ES-I3 (cell line): ENCODE results near the gene R3HDM4.

Experiments used
- H3K36me3 ChIP-seq: 2 replicates; pipeline ENCODE4 v1.6.1; 2013; ENCODE audit warnings: mild to moderate bottlenecking, low read length, control low read depth, moderate library complexity; ENCODE audit not compliant: insufficient read depth
- H3K4me1 ChIP-seq: 2 replicates; pipeline ENCODE4 v1.6.1; 2013; ENCODE audit warnings: mild to moderate bottlenecking, control low read depth, low read length; ENCODE audit not compliant: insufficient read depth
- H3K9ac ChIP-seq: 2 replicates; pipeline ENCODE4 v1.6.1; 2013; ENCODE audit warnings: low read depth, mild to moderate bottlenecking, low read length, moderate library complexity
- H3K9me3 ChIP-seq: 2 replicates; pipeline ENCODE4 v1.6.1; 2013; ENCODE audit warnings: mild to moderate bottlenecking, low read length, moderate library complexity; ENCODE audit not compliant: control insufficient read depth, insufficient read depth

The R3HDM4 gene

DNA sequence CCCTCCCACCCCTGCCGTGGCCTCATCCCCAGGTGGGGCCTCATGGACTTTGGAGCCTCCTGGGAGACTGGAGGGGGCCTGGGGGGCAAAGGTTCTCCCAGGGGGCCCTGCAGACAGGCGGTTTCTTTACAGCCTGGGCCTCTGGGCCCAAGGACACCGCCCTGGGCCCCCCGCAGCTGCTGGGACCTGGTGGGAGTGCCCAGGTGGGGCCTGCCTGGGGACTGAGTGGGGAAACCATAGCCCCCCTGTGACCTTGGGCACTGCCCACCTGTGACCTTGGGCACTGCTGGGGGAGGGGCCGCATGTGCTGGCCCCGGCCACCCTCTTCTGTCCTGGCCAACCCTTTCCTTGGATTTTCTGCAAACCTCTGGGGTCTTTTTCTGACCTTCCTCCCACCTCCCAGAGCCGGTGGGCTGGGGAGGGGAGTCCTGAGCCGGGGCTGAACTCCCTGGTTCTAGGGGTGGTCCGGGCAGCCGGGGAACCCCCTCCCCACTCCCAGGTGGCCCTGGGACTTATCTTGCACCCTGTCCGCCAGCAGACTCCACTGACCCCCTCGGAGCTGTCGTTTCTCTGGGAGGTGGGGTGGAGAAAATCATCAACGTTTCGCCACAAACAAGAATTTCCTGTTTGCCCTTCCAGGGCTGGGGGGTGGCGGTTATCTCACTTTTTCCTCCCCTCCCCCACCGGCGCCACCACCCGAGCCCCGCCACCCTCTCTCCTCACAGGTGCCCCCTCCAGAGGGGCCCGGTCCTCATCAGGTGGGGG is 39.8 kb upstream of the R3HDM4 start:
- Histone ChIP-seq H3K36me3 (no peaks in the 10 kb centered on the region), H3K9ac (peak overlapping the region; percentile 25), H3K9me3 (no peaks in the 10 kb centered on the region), H3K4me1 (peaks cover 32% of the 10 kb centered on the region; the same call in 1 of the 2 replicates)

DNA sequence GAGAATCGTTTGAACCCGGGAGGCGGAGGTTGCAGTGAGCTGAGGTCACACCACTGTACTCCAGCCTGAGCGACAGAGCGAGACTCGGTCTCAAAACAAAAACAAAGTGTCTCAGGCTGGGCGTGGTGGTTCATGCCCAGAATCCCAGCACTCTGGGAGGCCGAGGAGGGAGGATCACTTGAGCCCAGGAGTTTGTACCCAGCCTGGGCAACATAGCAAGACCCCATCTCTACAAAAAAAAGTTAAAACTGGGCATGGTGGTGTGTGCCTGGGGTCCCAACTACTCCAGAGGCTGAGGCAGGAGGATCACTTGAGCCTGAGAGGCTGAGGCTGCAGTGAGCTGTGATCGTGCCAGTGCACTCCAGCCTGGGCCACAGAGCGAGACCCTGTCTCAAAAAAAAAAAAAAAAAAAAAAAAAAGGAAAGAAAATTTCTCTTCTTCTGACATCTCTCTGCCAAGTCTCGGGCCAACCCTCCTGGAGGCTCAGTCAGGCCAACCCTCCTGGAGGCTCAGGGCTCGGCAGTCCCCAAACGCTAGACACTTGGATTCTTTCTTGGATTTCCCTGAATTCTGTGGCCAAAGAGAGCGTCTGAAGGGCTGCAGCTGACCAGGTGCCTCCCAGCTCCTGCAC is 39.1 kb upstream of the R3HDM4 start:
- H3K36me3 ChIP-seq = no peaks in the 10 kb centered on the region
- peak overlapping the region; percentile 25; the same call in 1 of the 2 replicates for H3K9ac ChIP-seq
- H3K9me3 ChIP-seq = no peaks in the 10 kb centered on the region
- H3K4me1 ChIP-seq = peaks cover 29% of the 10 kb centered on the region; the same call in 1 of the 2 replicates

DNA sequence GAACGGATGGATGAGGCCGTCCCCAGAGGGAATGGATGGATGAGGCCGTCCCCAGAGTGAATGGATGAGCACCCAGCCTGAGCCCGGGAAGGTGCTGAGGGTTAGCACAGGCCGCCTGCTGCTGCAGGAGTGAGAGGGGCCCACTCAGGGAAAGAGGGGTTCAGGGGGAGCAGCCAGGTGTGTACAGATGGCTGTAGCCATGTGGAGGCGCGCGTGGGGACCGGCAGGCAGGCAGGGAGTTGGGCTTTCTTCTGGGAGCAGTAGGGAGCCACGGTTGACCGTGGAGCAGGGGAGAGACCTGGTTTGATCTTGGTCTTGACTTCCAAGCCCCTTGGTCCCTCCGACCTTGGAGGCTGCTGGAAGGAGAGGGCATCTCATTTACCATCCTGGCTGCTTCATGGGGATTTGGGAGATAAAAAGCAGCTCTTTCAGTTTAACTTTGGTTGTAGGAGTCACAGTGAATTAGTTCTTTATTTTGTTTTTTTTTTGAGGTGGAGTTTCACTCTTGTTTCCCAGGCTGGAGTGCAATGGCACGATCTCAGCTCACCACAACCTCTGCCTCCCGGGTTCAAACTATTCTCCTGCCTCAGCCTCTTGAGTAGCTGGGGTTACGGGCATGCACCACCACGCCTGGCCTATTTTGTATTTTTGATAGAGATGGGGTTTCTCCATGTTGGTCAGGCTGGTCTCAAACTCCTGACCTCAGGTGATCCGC is 37.5 kb upstream of the R3HDM4 start:
- H3K9ac ChIP-seq = no peak overlapping the region
- no peaks in the 10 kb centered on the region for H3K9me3 ChIP-seq
- H3K36me3 ChIP-seq = no peaks in the 10 kb centered on the region
- H3K4me1 ChIP-seq = peaks cover 20% of the 10 kb centered on the region; the same call in 1 of the 2 replicates

DNA sequence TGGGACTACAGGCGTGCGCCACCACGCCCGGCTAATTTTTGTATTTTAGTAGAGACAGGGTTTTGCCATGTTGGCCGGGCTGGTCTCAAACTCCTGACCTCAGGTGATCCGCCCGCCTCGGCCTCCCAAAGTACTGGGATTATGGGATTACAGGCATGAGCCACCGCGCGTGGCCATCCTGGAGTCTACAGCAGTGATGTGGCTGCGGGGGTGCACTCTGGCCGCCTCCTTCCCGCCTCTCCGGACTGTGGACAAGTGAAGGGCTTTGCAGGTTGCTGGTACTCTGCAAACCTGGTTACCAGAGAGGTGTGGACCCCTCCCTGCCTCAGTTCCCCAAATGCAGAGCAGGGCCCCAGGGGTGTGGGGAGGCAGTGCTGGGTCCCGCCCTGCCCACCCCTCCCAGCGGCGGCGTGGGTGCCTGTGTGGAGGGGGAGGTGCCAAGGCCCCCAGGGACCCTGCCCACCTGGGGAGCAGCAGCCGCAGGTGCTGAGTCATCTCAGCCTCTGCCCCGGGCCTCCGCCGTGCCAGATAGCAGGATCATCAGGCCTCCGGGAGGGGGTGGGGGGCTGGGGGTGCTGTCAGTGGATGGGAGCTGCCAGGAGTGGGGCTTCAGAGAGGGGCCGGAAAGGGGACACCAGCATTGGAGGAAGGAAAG is 36.0 kb upstream of the R3HDM4 start:
- H3K9me3 ChIP-seq = no peaks in the 10 kb centered on the region
- no peak overlapping the region for H3K9ac ChIP-seq
- H3K4me1 ChIP-seq = peaks cover 11% of the 10 kb centered on the region; the same call in 1 of the 2 replicates
- no peaks in the 10 kb centered on the region for H3K36me3 ChIP-seq

DNA sequence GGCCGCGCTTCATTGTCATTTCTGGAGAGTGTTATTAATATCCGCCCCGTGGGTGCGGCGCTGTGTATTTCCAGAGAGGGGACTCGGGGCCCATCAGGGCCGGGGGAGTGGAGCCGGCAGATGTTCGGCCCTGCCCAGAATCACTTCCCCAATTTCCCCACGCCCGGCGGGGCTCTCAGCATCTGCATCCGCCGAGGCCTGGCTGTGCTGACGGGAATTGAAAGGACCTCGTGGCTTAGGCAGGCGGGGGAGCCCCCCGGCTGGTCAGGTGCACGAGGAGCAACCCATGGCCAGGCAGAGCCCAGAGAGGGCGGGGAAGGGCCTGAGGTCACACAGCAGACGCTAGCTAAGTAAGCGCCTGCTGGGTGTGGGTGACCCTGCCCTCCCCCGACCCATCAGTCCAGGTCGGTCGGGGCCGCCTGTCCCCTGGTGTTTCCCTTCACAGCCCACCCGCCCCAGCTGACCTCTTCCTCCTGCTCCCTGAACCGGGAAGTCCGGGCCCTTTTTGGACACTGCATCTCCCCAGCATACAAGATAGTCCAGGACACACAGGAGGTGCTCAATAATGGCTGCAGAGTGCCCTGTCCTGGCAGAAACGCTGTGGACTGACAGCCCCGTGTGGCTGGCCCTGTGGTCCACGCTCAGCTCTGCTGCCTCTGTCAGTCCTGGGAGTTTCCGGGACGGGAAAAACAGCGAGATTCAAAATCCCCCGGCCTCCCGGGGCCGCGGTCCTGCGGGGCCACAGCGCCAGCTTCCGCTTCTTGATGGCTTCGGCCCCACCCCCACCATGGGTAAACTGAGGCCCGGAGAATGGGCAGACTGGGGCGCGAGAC is 34.9 kb upstream of the R3HDM4 start:
- Histone ChIP-seq H3K9ac (no peak overlapping the region), H3K9me3 (no peaks in the 10 kb centered on the region), H3K4me1 (peaks cover 6% of the 10 kb centered on the region; the same call in 1 of the 2 replicates), H3K36me3 (no peaks in the 10 kb centered on the region; the same call in 1 of the 2 replicates)

DNA sequence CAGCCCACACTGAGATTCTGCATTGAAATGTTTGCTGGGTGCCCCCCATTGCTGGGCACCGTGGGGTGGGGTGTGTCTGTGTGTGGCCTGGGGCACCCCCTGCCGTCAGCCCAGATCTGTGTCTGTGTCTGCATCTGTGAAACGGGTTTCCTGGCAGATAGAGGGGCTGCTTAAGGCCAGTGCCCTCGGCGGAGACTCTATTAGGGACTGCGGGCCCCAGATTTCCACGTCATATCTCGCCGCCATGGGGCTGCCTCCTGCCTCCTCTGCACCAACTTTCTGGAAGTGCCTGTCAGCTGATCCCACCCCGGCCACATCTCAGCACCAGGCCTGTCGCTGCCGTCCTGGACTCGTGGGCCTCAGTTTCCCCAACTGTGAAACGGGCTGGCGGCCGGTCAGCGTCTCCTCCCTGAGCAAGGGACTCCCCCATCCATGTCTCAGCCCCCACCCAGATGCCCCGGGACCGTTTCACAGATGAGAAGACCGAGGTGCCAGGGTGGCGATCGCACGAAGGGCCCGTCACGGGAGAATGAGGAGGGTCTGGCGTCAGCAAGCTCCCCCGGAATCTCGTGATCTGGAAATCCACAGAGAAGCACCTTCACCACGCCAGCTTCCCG is 34.2 kb upstream of the R3HDM4 start:
- H3K9ac ChIP-seq = no peak overlapping the region
- H3K36me3 ChIP-seq = no peaks in the 10 kb centered on the region; the same call in 1 of the 2 replicates
- H3K9me3 ChIP-seq = no peaks in the 10 kb centered on the region
- H3K4me1 ChIP-seq = no peaks in the 10 kb centered on the region

DNA sequence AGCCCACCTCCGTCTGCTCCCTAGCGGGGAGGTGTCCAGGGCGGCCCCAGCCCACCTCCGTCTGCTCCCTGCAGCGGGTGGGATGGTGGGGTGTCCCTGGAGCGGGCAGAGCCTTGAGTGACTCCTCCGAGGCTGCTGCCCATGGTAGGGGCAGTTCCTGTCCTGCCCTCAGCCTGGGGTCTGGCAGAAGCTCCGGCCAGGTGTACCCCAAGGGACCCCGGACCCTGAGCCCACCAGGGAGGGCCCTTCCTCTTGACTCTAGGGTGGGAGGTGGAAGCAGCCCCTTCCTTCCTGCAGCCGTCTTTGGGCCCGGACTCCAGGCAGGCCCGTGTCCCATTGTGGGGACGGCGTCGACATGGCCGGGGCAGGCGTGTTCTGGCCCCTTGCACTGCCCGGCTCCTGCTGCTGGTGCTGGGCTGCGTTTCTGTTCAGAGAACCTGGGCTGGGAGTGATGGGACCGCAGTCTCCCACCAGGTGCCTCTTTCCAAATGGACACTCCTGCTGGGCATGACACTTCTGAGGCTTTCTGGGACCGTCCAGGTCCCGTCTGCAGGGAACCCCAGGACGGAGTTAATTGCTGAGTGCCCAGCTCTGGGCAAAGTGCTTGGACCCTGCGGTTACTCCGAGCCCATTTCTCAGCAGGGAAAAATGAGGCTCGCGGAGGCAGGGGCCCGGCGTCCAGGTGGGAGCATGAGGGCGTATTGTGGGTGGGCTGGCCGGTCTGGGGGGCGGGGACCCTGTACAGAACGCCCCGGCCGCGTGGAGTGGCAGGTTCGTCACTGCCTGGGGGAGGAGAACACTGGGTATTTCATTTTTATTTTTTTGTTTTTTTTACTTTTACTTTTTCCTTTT is 32.6 kb upstream of the R3HDM4 start:
- no peaks in the 10 kb centered on the region for H3K9me3 ChIP-seq
- H3K9ac ChIP-seq = no peak overlapping the region
- H3K4me1 ChIP-seq = no peaks in the 10 kb centered on the region
- no peaks in the 10 kb centered on the region; the same call in 1 of the 2 replicates for H3K36me3 ChIP-seq

DNA sequence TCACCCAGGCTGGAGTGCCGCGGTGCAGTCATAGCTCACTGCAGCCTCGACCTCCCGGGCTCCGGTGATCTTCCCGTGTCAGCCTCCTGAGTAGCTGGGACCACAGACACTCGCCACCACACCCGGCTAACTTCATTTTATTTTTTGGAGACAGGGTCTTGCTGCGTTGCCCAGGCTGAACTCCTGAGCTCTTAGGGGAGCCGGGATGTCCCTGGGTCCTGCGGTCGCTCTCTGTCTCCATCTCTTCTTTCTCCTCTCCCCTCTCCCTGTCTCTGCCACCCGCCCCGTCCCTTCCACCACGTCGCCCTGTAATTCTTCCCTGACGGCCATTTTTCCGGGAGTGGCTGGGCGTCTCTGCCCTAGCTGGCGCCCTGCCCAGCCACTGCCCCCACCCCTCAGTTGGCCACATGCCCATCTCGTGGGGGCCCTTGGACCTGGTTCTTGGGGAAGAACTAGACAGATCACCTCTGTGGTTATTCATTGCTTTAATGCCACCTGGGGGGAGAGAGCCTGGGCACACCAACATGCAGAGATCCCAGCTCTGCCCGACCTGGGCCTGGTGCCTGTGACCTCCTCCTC is 31.7 kb upstream of the R3HDM4 start:
- Histone ChIP-seq H3K9ac (no peak overlapping the region), H3K4me1 (no peaks in the 10 kb centered on the region), H3K36me3 (no peaks in the 10 kb centered on the region; the same call in 1 of the 2 replicates), H3K9me3 (no peaks in the 10 kb centered on the region)

DNA sequence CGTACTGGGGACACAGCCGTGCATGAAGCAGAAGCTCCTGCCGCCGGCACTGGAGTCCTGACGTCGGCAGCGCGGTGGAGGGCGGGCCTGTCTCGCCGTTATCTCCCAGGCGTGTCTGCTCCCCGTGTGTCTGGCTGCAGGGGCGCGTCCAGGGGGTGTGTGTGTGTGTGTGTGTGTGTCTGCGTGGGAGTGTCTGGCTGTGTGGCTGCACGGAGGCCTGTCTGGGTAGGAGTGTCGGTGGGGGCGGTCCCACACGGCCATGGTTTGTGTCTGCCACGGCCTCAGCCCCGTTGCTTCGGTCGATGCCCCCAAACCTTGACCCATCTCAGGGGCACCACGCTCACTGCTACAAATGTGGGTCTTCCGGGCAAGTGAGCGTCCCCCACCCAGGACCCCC is 31.1 kb upstream of the R3HDM4 start:
- peaks cover 3% of the 10 kb centered on the region; the same call in 1 of the 2 replicates for H3K36me3 ChIP-seq
- no peaks in the 10 kb centered on the region for H3K4me1 ChIP-seq
- no peaks in the 10 kb centered on the region for H3K9me3 ChIP-seq
- no peak overlapping the region for H3K9ac ChIP-seq

DNA sequence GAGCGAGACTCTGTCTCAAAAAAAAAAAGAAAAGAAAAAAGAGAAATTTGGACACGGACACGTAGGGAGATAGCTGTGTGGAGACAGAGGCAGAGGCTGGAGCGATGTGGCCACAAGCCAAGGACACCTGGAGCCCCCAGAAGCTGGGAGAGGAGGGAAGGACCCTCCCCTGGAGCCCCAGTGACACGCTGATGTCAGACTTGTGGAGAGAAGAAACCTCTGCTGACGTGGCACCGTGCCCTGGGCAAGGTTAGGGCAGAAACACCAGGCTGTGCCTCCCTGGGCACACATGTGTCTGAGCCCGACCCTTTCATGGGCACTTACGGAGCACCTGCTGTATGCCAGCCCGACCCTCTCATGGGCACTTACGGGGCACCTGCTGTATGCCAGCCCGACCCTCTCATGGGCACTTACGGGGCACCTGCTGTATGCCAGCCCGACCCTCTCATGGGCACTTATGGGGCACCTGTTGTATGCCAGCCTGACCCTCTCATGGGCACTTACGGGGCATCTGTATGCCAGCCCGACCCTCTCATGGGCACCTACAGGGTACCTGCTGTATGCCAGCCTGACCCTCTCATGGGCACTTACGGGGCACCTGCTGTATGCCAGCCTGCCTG is 30.6 kb upstream of the R3HDM4 start:
- H3K36me3 ChIP-seq = peaks cover 3% of the 10 kb centered on the region; the same call in 1 of the 2 replicates
- no peaks in the 10 kb centered on the region for H3K9me3 ChIP-seq
- no peak overlapping the region for H3K9ac ChIP-seq
- H3K4me1 ChIP-seq = no peaks in the 10 kb centered on the region

DNA sequence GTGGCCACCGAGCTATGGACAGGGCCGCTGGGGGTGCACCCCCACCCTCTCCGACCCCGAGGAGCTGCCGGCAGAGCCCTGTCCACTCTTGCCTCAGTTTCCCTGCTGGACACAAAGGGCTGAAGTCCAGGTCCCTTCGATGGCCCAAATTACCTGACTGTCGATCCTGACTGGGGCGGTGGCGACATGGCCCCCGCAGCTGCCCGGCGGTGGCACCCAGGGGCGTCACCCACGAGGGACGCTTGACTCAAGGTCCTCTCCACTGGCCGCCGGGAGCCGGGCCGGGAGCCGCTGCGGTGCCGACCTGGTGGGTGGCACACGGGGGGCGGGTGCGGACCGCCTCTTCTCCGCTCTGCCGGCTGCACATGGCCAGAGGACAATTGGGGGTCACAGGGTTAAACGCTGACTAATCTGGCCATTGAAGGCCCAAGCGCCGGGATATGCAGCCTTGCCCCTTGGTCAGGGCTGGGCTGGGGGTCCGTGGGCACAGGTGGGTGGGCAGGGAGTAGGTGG is 29.2 kb upstream of the R3HDM4 start:
- peaks cover 3% of the 10 kb centered on the region; the same call in 1 of the 2 replicates for H3K36me3 ChIP-seq
- H3K4me1 ChIP-seq = no peaks in the 10 kb centered on the region

More for the DNA sequence above, 29.2 kb upstream of the R3HDM4 start:
- H3K9ac ChIP-seq = no peak overlapping the region
- no peaks in the 10 kb centered on the region for H3K9me3 ChIP-seq
